ENCODE results near the gene EBI3.

- TF ChIP-seq CTCF (IDR thresholded peaks at IDR 0.05) (no peak), EP300 (IDR thresholded peaks at IDR 0.05) (no peak), POLR2AphosphoS5 (IDR thresholded peaks at IDR 0.05) (no peak), POLR2A (IDR thresholded peaks at IDR 0.05) (no peak)
These were observed 12.5 kb upstream of the EBI3 start for GRCh38 chr19:4216846-4217245.

Measured in upper lobe of left lung (tissue), 4 donors.